ENCODE measurements around the gene MFAP2.
"Not testable (repeated sequence)": the region's sequence is repeated elsewhere in the genome, so short reads cannot be mapped to it uniquely, and the experiment has no call there.

Gene MFAP2

GRCh38 chr1:16929146-16930041 is 51.0 kb downstream of the MFAP2 start:
- not testable (repeated sequence) for DNase-seq (ENCODE audit: low read depth)

DNA sequence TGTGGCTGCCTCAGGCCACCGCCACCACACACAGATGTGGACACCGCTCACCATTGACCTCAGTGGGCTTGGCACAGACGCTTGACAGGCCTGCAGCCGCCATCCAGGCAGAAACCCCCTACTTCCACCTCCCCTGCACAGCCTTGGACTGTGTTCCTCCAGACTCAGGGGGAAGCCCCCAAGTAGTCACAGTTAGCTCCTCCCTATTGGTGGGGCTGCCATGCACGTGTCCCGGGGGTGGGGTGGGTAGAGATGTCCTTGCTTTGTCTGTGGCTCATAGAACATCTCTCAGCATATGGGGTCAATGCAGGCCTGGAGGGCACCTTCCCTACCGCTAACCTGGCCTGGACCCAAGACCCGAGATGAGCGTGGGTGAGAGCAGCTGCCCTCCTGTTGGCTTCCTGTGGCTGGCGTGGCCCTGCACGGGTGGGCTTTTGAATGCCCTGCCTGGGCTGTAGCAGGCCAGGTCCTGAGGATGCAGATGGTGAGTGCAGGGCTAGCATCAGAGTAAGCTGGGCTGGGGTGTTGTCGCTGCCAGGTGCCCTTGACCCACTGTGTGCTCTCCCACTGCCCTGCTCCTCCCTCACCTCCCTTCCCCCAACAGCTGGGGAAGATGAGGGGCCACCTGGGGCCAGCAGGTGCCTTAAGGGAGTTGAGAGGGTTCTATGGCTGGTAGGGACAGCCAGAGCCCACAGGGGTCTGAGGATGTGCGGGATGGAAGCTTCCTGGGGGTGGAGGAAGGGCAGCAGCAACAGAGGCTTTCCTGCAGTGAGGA is 52.5 kb downstream of the MFAP2 start:
- no peak for DNase-seq (ENCODE audit: low read depth)

GRCh38 chr1:16927256-16927655 is 53.2 kb downstream of the MFAP2 start:
- DNase-seq (ENCODE audit: low read depth): no peak

DNA sequence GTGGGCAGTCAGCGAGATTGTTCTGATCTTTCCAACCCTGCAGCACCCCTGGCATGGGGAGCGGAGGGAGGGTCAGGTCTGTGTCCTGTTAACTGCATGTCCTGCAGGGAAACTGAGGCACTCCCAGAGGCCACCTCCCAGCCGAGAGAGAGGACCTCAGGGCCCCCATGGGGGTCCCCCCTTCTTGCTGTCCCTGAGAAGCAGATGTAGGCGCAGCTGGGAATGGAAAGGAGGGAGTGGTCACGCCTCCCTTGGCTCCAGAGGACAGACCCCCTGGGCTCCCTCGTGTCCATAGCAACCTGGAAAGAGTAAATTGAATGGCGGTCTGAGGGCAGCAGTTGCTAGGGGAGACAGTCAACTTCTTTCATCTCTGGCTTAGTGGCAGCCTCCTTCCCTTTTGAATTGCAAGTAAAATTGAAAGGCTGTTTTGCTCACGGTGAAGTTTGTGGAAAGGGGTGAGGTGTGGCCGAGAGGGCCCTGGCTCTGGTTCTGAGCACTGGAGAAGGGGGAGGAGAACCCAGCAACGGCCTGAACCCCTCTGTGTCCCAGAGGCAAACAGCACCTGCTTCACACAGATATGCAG is 53.8 kb downstream of the MFAP2 start:
- no peak for DNase-seq (ENCODE audit: low read depth)

DNA sequence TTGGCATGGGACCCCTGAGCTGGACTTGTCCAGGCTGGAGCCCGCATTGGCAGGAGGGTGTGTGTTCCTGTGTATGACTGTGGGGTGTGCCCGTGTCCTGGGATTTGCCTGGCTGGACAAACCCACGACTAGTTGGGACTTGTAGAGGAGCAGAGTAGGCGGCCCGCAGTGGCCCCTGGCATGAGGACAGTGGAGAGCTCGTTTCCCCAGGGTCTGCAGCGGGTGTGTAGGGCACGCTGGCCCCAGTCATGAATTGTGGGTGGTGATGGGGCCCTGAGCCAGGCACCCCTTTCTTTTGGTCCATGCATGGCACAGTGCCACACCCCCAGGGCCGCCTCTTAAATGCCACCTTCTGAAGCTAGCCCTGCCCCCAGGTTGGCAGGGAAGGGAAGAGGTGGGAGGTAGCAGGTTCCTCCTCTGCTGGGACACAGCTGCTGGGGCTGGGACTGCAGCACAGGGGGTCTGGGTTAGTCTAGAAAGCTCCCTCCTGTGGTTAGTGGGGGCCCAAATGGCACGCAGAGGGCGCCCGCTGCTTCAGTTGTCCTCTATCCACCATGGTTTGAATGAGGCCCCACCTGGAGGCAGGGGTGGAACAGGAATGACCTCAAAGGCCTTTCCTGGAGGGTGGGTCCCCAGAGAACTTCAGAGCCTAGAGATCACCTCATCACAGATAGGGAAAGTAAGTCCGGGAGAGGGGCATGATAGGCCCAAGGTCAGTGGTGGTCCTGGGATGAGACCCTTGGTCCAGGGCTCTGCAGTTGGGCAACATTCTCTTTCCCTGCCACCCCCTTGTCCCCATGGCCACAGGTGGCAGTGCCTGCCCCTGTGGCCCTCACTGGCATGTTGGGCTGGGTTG is 54.6 kb downstream of the MFAP2 start:
- no peak for DNase-seq (ENCODE audit: low read depth)

DNA sequence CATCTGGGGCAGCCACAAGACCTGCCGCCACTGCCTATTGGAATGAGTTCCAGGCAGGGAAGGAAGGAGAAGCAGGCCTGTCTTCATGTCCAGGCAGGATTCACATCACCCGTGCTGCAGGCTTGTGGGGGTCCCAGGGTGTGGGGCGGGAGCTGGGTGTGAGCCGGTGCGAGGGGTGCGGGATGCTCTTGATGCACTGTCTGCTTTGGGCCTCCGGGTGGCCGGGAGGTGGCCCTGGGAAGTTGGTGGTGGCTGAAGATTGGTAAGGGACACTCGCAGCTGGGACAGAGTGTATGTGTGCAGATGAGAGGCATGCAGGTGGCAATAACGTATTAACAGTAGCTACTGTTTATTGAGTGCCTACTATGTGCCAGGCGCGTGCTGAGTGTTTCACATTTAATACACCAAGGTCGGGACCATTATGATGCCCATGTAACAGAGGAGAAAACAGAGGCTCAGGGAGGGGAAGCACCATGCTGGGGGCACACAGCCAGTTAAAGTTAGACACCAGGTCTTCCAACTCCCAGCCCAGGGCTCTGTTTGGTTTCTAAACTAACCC is 55.4 kb downstream of the MFAP2 start:
- no peak for DNase-seq (ENCODE audit: low read depth)

All from activated gamma-delta T cell treated with anti-CD3 and anti-CD28 coated beads, Interleukin-2, amount 50 U/mL, for 16 hours (primary cell).